Cardiac ventricle fibroblast (primary cell): ENCODE data around the gene MIGA1. TPM values are rescaled to one million over a fixed set of nuclear protein-coding genes. Genes with fewer than 3 reads are reported as not detected.

Source experiments
- total RNA-seq: library from RNA; depleted of rRNA; stranded (reverse); fragments of >200 nt; gene quantifications from 2 replicates; pipeline ENCODE4 v1.2.3, GENCODE V29; 2015

Gene MIGA1, protein sequence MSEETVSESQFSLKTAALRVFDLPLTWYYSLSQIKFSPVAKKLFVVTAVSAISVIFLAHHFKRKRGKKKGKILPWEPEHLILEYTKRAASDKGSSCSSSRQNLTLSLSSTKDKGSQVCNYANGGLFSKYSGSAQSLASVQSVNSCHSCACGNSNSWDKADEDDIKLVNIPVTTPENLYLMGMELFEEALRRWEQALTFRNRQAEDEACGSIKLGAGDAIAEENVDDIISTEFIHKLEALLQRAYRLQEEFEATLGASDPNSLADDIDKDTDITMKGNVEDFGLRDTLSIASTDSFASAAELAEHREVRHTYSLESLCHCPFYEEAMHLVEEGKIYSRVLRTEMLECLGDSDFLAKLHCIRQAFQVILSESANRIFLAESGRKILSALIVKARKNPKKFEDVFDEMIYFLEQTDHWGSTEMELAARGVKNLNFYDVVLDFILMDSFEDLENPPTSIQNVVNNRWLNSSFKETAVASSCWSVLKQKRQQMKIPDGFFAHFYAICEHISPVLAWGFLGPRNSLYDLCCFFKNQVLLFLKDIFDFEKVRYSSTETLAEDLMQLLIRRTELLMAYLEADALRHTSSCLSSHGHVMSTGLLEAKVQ
- 7.6 and 9.3 TPM in 2 replicates for total RNA-seq

DNA sequence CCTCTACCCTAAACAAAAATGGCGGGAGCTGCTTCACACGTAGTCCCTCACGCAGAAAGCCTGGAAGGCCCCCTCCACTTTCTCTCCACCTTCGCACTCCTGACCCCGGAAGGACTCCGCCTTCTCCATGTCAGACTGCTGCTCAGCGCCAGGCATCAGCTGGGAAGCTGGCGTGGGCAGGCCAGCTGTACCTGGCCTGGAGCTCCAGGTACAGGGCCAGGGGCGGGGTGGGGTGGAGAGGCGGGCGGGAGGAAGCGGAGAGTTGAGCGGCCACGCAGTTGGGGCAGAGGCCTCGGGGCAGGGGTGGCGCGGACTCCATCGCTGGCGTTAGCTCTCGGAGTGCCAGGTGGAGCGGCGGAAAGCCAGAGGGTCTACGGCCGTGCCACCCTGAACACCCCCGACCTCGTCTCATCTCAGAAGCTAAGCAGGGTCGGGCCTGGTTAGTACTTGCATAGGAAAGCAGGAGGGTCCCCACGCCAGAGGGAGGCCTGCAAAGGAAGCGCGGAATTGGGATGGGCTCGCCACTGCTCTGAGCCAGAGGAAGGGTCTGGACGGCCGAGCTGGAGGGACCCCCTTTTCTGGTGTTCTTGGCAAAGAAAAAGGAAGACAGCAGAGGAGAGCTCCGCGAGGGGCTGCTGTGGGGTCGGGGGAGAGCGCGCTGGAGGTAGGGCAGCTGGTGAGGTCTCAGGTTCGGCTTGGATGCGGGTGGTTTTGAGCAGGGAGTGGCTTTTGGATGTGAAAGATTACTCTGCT is at the start of gene MIGA1:
TSS of gene MIGA1 (plus strand) at position 121 of the 753 bp plus-strand sequence. CDS start 3,604 bp downstream, outside the sequence.

GRCh38 chr1:77759071-77760028 is 20.1 kb upstream of the MIGA1 start, which contains the start of gene USP33:
Gene USP33 (minus strand): TSS chr1:77759852. CDS start chr1:77741697, 18,155 bp downstream.

DNA sequence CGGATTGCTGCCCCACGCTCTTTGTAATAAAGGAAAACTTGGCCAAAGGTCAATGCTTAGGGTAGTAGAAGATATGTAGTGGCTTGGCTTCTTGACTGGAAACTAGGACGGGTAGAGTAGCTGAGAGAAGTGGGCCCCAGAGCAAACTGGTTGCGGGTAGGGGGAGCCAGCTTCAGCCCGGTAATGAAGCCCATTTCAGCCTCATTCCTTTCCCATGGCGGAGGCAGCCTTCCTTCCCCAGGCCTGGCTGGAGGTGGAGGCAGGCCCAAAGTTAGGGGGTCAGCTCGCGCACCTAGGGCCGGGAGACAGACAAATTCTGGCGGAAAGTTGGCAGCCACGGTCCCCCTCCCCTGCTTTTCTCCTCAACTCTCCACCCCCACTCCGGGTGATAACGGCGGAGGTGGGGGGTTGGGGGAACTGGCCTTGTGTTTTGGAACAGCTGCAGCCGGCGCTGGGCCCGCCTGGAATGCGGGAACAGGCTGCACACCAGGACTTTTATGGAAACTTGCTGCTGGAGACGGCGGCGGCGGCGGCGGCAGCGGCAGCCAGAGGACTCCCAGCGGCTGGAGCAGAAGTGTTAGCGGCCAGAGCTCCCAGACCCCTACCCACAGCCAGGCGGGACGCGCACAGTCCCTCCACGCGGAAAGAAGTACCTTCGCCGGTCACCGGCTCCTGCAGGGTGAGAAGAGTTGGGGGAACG is 108.8 kb downstream of the MIGA1 start, which contains the start of gene NEXN:
TSS of gene NEXN (plus strand) at position 544 of the 700 bp plus-strand sequence. CDS start 27,483 bp downstream, outside the sequence.

Other genes starting within 250 kb of the MIGA1 start
- 31.3 and 36.4 TPM in 2 replicates for gene ZZZ3, start 97.0 kb upstream of the MIGA1 start, total RNA-seq
- gene USP33, start 19.8 kb upstream of the MIGA1 start, total RNA-seq, result 72.4 and 84.7 TPM in 2 replicates
- gene NEXN, start 109.0 kb downstream of the MIGA1 start, total RNA-seq, result 41.9 and 49.1 TPM in 2 replicates
- gene FUBP1, start 199.4 kb downstream of the MIGA1 start, total RNA-seq, result 36.7 and 42.2 TPM in 2 replicates
- gene DNAJB4, start 225.3 kb downstream of the MIGA1 start, total RNA-seq, result 62.0 and 71.5 TPM in 2 replicates